CD4-positive, alpha-beta T cell treated with Interleukin-15 for 4 hours (primary cell): ENCODE results near the gene TMEM132D.

Experiments used
- DNase-seq: peaks from one replicate; pipeline ENCODE4 v3.0.0-alpha.2; 2020; ENCODE audit warnings: low spot score

Gene TMEM132D

DNA sequence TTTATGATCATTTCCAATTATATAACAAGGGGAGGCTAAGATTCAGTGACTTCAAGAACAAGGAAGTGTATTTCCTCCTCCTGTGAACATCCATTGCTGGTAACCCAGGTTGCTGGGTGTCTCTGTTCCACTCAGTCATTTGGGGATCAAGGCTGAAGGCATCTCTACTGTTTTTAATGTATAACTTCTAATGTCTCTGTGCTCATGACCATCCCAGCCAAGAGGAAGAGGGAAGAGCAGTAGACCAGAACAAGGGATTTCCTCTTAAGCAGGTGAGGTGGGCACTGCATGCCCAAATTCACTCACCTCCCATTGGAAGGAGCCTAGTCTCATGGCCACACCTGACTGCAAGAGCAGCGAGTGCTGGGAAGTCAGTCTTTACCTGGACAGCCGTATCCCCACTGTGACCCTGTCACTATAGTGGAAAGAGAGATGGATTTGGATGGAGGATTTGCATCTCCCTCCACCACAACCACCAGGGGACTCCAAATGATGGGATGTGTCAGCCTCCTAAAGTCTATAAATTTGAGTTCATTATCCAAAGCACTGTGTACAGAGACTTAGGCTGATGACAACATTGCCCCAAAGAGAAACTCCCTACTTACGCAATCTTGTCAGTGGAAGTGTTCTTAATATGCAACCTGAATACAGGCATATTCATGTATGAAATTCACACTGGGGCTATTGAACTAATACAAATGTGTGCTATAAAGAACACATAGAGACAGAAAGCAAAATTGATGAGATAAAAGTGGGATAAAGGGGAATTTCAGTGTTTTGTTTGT is 368.7 kb downstream of the TMEM132D start:
- DNase-seq, result no peak

DNA sequence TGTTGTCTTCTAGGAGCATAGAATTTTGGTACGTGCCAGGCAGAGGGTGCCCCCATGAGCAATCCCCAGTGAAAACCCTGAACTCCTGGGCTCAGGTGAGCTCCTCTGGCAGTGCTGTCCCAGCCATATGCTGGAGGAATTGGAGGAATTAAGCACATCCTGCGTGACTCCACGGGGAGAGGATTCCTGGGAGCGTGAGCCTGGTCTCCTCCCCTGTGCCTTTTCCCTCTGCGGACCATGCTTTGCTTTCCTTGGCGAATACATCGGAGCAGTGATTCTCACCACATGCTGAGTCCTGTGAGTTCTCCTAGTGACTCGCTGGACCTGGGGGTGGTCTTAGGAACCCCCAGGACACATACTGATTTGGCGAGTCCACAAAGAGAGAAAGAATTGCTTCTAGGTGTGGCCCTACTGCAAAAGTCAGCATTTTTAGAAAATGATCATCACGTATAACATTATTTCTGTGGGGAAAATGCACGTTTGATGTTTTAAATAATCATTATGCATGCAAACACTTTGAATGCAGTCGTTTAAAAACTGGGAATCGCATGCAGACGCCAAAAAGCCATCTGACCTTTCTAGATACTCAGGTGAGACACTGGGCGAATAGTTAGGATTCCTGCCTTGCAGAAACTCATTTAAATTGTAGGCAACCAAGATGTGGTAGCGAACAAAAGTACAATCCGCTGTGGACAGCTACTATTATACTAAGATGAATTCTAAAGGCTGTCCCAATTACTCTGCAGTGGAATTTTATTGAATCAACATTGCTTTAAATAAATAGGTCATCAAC is 370.9 kb downstream of the TMEM132D start:
- DNase-seq, result no peak

DNA sequence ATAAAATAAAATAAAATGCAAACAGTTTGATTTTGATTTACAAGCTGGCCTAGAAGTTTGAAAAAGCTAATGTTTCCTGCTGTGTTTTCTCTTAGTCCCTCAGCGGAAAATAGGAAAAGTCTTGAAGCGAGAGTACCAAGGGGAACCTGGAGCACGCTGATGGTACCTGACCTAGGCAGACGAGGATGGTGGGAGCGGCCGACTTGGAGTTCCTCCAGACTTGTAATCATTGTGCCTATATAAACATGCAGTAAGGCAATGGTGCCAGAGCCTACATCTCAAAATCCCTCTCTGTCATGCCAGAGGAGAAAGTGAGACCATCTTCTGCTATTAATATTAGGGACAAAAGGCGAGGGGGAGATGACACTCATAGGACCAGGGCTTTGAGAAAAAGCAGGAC is 371.7 kb downstream of the TMEM132D start:
- DNase-seq, result no peak

DNA sequence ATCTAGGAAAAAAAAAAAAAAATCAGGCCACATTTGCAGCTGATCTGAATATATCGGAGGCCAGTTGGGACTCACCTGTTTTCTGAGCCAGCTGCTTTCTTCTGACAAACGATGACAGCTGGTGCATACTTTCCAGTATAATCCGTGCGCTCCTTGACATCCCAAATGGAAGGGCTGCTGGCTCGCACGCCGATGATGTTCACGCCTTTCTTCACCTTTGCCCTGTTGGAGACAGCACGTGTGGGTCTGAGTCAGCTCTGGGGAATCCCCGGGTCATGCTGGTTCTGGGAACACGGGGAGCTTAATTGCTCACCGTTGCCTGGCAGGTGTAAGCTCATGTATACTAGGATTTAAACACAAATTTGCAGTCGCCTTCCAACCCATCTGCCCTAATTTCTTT is 372.8 kb downstream of the TMEM132D start:
- no peak for DNase-seq

DNA sequence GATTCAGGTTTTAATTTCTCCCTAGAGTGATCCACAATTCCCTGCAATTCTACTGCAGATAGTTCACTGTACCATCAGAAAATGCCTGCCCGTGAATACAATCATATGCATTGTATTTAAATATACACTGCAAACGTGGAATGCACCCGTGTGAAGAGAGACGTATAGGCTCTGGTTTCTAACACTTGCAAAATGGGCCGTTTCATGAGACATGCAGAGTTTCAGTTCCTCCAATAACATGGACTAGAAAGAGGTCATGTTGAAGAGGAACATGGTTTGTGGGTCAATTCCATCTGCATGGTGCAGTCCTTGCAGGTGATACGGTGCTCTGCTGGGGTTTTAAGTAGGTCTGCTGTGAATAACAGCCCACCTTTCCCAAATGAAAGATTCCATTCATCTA is 373.3 kb downstream of the TMEM132D start:
- DNase-seq, result no peak

DNA sequence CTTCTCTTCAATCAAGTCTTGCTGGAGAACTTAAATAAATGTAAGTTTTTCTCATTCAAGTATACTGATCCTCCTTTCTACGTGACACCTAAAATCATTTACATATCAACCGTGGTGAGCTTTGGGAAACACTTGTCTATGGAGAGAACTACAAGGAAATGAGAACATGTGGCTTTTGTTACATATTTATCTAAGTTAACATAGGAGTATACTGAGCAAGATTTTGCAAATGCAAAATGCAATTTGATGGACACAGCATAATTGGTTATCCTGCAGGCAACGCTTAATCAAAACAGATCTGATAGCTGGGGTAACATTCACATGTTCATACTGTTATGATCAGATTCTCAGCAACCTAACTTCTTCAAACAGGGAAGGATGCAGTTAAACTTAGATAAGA is 376.3 kb downstream of the TMEM132D start:
- DNase-seq, result no peak

DNA sequence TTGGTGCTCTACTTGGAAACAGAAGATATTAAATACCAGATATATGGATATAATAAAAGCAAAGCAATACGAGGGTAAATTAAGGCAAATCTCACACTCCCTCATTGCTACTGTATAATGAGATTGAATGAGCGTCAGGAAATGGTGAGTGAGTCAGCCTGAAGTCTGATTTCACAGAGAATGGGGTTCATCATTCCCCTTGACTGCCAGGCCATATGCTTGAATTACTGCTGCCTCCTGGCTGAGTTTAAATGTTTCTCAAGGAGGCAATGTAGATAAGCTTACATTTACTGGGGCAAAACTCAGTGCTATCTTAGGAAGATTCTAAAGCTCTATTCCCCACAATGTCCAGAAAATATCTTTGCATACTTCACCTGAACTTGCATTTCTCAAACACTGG is 380.2 kb downstream of the TMEM132D start:
- DNase-seq, result no peak

DNA sequence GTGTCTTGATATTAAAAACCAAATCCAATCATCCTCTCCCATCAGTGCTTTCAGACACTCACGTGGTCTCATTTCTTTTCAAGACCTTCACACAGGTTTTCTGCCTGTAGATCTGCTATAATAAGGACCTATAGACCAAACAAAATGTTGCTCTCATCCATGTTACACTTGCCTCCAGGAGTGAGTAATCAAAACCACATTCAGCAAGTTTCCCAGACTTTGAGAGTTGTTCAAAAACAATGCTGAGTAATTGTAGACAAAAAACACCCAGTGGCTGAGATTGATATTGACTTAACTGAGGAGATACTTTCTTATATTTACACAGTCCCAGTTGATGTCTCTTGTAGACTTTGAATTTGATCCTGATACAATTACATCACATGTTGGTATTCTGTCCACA is 383.1 kb downstream of the TMEM132D start:
- no peak for DNase-seq

DNA sequence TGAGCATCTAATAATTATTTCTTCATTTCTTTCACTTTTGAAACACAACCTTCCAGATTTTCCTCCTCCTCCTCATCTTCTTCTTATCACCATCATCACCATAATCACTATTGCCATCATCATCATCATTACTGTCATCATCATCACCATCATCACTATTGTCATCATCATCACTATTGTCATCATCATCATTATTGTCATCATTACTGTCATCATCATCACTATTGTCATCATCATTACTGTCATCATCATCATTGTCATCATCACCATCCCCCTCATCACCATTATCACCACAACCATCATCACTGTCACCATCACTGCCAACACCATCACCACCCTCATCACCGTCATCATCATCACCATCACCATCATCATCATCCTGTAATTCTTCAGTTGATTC is 400.0 kb downstream of the TMEM132D start:
- DNase-seq, result no peak

DNA sequence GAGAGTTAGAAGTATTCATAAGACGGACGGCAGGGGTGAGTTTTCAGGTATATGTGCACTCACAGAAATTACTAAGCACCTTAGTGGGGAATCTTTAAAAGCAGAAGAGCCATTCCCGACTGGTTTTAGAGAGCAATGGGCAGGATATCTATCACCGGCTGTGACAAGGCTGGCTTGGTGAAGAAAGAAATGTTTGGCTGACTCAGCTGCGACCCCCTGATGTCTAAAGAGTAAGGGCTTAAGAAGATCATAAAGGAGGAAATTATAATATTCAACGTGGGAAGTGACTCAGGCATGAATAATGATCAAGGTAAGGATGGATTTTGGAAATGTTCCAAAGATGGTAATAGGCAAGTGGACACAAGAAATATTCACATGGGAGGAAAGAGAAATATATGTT is 407.6 kb downstream of the TMEM132D start:
- DNase-seq, result no peak

DNA sequence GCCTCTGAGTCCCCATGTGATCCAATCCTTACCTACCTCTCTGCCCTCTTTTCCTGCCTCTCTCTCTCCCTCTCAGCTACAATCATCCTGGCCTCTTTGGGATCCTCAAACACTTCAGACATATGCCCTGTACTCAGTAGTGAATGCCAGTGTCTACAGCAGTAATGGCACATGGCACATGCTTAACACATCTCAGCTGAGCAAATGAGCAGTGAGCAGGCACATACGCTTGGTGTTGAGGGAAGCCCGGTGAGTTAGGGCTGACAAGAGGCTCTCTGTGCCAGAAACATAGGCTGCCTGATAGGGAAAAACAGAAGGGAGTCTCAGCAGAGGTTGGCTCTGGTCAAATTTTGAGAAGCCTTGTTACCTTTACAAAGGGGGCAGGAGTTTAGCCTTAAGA is 409.1 kb downstream of the TMEM132D start:
- DNase-seq, result no peak

DNA sequence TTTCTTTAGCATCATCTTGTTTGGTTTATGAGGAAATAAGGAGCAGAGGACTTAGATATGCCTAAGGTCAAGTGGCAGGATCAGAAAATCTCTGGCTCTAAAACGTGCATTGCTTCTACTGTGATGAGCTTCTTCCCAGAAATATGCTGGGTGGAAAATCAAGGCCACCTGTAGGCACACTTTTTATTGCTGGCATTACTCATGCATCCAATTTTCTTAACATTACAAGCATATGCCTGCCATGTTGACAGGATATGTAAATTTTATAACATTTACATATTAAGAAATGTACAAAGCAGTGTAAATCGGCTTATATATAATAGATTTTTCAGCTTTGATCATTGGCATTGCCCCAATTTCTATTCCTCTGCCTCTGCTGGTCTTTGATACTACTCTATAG is 409.6 kb downstream of the TMEM132D start:
- DNase-seq, result no peak

DNA sequence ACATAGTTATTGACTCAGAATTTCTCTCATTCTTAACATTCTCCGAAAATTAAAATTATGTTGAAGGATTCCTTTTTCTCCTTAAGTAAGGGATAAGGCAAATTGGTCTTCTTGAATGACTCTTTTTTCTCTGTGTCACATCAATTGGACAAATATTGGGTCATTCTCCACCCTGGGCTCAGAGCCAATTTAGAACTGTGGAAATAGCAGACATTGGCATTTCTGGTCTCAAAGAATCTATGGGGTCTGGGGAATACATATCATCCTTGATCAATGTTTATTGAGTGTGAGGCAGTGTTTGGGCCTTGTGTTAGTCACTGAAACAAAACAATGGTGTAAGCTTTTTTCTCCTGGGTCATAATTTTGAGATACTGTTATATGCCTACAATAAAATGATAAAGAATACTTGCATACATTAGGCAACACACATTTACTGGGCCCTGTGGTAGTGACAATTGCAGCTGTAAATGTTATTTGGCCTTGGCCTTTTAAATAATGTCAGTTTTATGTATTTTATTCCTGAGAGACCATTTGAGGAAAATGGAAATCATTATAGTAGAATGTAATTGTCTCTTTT is 414.6 kb downstream of the TMEM132D start:
- DNase-seq, result no peak

DNA sequence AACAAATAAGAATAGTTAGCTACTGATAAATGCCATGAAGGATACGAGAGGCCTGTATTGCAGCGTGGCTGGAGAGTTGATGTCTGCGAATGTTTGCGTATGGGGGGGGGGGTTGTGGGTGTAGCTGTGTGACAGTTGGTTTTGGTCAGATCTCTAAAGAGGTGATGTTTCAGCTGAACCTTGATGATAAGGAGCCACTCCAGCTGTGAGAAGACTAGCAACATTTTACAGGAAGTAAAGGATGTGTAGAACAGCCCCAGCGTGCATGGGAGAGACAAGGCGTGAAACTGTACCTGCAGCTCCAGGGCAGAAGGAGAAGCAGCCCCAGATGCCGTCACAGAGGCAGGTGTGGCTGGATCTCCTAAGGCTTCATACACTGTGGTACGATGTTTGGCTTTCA is 416.9 kb downstream of the TMEM132D start:
- no peak for DNase-seq

DNA sequence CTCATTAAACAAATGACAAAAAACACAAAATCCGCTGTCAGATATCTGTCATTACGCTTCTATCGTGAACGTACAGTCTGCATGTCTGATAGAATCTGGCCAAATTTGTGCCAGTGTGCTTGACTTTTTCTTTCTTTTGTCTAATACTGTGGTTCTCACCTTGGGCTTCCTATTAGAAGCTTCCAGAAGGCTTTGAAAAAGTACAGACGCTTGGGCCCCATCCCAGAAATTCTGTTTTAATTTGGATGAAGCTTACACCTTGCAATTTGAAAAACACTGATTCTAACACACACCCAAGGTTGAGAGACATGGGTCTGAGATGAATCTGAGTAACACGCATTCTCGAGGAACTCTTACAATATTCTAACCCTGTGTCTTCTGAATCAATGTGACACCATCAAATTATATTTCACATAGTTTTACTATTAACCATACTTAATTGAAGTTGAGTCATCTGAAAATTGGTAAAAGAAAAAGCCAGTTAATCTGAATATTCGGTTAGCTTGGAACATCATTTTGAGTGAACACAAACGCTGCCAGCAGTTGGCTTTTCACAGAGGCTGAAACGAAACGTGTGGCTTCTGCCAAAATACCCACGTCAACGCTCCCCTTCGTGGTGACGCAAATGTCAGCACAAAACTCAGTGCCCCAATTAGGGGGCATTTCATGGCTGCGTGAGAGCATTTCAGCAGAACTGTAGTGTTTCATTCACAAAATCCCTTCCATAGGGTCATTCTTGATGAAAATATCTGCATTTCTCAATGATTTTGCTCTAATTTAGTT is 420.5 kb downstream of the TMEM132D start:
- DNase-seq, result no peak

DNA sequence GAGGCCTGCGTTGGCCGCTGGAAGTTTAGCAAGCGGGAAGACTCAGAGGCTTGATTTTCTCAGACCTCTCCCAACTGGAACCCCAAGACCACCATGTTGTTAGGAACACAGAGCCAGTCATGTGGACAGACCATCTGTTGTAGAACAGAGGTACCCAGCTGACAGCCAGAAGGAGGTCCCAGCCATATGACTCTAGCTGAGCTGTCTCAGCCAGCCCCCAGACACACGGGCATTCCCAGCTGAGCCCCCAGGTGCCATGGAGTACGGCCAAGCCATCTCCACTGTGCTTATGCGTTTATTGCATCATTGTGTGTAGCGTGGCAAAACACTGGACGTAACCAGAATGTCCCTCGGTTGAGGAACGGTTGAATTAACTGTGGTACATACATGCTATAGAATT is 421.9 kb downstream of the TMEM132D start:
- no peak for DNase-seq

DNA sequence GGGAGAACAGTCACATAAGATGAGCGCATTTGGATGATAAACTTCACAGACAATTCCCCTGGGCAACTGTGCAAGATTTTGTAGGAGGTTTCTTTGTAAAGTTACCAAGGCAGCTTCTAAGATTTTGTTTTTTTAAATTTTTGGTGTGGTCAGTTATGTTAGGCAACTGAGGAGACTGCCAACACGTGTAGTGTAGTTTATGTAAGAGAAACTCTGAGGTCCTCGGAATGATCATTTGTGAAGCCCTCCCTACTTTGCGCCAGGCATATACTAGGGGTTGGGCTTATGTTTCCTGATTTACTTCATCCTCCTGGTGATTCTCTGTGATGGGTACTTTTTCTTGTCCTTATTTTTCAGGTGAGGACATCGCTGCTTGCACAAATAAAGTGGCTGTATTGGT is 433.6 kb downstream of the TMEM132D start:
- DNase-seq, result no peak

DNA sequence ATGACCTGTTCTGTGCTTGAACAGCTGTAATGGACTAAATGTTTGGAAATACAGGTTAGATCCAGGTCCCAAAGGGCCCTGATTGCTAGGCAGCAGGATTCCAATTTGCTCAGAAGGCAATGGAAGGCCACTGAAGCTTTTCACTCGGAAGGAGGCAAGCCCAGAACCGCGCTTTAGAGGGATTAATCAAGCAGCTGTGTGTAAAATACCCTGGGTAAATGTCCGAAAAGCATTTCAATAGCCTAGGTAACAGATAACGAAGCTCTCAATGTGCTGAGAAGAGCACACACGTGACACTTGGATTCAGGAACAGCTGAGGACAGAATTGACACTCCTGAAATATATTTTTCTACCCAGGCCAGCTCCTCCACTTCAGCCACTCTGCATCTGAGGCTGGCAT is 436.1 kb downstream of the TMEM132D start:
- DNase-seq, result no peak

DNA sequence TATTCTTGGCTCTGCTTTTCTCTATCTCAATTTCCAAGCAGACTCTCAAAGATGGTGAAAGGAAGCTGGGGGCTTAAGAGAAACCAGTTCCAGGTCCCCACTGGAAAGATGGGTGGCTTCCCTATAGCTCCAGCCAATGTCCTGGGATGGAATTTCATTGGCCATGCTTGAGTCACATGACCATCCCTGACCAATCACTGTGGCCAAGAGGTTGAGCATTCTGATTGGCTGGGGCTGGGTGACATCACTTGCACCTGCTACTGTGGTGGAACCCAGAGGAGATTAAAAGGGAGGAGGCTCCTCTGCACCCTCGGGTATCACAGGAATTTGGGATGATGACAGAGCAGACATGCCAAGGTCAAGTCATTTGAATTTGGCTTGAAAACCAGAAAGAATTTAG is 436.5 kb downstream of the TMEM132D start:
- DNase-seq, result no peak

DNA sequence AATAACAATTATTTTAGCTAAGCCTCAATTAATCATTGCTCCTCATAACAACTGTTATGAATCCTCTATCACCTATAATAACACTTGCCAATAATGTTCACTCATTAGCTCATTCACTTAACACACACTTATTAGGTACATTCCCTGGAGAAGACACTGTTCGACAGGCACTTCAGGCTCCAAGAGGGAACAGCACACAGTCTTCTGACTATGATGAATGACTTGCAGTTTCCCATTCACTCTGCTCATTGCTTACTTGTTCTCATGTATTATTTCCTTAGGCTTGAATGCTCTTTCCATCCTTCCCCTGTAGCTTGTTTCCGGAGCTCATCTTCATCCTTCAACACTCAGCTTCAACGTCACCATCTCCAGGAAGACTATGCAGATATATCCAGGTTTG is 437.3 kb downstream of the TMEM132D start:
- no peak for DNase-seq

DNA sequence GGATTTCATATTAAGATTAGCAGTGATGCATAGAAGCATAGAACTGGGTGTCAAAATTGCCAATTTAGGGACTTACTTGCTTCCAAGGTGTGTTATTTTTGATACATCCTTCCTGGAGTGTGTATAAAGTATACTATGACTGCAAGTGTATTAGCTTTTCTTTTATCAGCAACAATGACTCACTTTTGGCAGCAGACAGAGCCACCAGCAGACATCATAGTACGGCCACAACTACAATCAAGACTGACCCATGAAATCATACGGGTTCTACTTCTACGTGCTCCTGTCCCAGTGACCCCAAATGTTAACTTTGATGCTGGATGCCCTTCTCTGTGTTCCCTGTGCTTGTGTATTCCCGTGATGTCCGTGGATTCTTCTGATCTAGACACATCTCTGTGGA is 443.9 kb downstream of the TMEM132D start:
- no peak for DNase-seq

DNA sequence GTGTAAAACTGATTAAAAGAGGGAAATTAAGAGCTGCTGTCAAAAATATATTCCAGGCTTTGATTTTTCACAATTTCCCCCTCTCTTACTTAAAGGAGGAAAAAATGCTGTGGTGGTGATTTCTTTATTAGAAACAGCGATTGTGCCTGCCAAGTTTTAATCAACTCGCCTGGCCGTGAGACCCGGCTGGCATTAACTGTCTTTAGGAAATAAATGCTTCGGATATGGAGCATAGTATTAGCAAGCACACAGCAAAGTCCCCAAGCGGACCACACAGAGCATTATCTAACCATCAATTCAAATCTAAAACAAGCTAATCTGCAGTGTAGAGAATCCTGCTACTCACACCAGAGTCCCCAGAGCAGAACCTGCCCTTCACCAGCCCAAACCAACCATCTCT is 457.1 kb downstream of the TMEM132D start:
- DNase-seq, result no peak

DNA sequence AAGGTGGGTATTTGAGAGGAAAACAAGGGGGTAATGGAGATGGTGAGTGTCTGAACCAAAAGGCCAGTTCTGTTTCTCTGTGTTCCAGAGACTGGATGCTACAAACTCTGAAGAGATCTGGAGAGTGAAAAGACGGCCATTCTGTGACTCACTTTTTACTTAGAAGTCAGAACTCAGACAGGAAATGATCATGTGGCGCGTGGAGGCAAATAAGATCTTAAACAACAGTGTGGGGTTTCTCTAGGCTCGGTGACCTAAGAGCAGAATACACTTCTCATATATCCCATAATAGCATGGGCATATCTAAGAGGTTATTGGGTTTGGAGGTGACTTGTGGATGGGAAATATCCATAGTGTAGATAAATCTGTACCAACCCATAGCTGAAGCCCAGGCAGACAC is 463.5 kb downstream of the TMEM132D start:
- no peak for DNase-seq
